ENCODE measurements around the gene RBM15. TPM values are rescaled to one million over a fixed set of nuclear protein-coding genes. Genes with fewer than 3 reads are reported as not detected.

RBM15 gene
- total RNA-seq, 1 donor from 2014 or later = 41.4 TPM

DNA sequence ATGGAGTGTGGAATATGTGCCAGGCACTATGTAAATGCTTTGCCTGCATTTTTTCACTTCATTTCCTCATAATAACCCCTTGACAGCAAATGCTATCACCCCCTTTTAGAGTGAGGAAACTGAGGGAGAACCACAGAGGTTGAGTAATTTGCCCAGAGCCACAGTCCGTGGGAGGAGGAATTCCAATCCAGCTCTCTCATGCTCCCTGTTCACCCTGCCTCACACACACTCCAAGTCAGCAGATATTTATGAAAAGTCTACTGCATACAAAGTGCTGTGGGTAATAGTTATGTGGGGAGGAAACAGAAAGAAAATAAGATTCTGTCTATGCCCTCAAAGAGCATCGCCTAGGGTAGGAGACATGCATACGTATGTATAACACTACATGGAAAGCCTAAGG is 30.9 kb upstream of the RBM15 start:
- Mint-ChIP-seq H3K36me3 (no peaks in the 10 kb centered on the region), H3K4me3 (no peak overlapping the region)

DNA sequence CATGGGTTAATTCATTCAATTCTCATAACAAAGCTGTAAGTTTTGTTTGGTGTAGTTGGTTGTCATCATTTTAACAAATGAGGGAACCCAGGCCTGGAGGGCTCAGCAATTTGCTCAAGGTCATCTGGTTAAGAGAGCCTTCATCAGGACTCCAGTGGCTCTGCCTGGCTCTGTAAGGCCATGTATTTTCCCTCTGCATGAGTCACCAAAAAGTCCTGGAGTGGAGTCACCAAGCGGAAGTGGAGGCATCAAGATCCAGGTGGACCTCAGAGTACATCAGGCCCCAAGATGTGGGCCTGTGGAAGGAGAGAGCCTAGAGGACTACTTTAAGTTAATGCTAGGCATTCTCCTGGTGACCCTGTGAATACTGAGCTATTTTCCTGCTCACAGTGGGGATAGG is 30.0 kb upstream of the RBM15 start:
- TF ChIP-seq, protein P1, sequence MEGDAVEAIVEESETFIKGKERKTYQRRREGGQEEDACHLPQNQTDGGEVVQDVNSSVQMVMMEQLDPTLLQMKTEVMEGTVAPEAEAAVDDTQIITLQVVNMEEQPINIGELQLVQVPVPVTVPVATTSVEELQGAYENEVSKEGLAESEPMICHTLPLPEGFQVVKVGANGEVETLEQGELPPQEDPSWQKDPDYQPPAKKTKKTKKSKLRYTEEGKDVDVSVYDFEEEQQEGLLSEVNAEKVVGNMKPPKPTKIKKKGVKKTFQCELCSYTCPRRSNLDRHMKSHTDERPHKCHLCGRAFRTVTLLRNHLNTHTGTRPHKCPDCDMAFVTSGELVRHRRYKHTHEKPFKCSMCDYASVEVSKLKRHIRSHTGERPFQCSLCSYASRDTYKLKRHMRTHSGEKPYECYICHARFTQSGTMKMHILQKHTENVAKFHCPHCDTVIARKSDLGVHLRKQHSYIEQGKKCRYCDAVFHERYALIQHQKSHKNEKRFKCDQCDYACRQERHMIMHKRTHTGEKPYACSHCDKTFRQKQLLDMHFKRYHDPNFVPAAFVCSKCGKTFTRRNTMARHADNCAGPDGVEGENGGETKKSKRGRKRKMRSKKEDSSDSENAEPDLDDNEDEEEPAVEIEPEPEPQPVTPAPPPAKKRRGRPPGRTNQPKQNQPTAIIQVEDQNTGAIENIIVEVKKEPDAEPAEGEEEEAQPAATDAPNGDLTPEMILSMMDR (conservative IDR thresholded peaks at IDR 0.05) = no peak
- Mint-ChIP-seq H3K27ac (no peak overlapping the region), H3K4me3 (no peak overlapping the region), H3K9me3 (no peaks in the 10 kb centered on the region), H3K4me1 (ENCODE audit: unreplicated experiment) (peaks cover 27% of the 10 kb centered on the region), H3K36me3 (no peaks in the 10 kb centered on the region), H3K27me3 (peaks cover 51% of the 10 kb centered on the region)
- DNase-seq (ENCODE audit: extremely low spot score, unreplicated experiment) = no peak

More for the DNA sequence above, 30.9 kb upstream of the RBM15 start:
- no peak for DNase-seq (ENCODE audit: extremely low spot score, unreplicated experiment)
- Mint-ChIP-seq H3K4me1 (ENCODE audit: unreplicated experiment) (peaks cover 26% of the 10 kb centered on the region), H3K27me3 (peaks cover 56% of the 10 kb centered on the region), H3K27ac (no peak overlapping the region), H3K9me3 (no peaks in the 10 kb centered on the region)
- TF ChIP-seq, protein P1 (conservative IDR thresholded peaks at IDR 0.05) = no peak

DNA sequence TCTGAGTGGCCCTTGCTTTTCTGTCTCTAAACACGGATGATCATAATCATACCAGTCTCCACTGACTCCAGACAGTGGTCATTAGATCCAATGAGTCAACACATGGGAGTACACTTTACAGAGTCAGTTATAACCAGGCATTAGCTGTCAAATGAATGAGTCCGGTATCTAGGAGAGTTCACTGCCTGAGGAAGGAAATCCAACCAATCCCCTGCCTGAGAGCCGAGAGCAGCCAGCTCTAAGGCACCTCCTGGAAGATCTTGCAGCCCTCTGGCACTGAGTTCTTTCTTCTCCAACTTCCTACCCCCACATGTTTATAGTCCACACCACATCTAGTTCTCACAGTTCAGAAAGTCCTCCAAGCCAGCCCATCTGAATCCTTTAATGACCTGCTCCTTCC is 29.4 kb upstream of the RBM15 start:
- TF ChIP-seq, protein P1 (conservative IDR thresholded peaks at IDR 0.05) = no peak
- Mint-ChIP-seq H3K36me3 (no peaks in the 10 kb centered on the region), H3K27me3 (peaks cover 47% of the 10 kb centered on the region), H3K27ac (no peak overlapping the region), H3K4me1 (ENCODE audit: unreplicated experiment) (peaks cover 27% of the 10 kb centered on the region), H3K4me3 (no peak overlapping the region), H3K9me3 (no peaks in the 10 kb centered on the region)
- DNase-seq (ENCODE audit: extremely low spot score, unreplicated experiment) = no peak

DNA sequence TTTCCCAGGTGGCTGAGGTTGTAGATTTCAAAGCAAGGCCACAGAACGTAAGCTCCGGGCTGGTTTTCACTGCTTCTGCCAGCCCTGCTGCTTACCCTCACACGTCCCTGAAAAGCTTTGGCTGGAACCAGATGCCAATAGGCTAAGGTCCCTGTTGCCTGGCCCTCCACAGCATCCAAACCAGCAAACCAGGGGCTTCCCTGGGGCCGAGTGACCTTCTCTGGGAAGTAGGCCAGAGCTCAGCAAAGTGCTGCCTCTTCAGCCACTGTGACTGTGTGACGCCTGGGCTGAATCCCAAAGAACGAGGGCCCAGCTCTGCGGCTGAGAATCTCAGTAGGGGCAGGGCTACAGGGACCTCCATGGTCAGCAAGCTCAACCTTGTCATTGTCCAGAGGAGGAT is 28.9 kb upstream of the RBM15 start:
- H3K36me3 Mint-ChIP-seq = no peaks in the 10 kb centered on the region
- TF ChIP-seq, protein P1 (conservative IDR thresholded peaks at IDR 0.05) = no peak
- no peak overlapping the region for H3K27ac Mint-ChIP-seq
- DNase-seq (ENCODE audit: extremely low spot score, unreplicated experiment) = no peak
- peaks cover 27% of the 10 kb centered on the region for H3K4me1 Mint-ChIP-seq (ENCODE audit: unreplicated experiment)
- peaks cover 44% of the 10 kb centered on the region for H3K27me3 Mint-ChIP-seq
- H3K9me3 Mint-ChIP-seq = no peaks in the 10 kb centered on the region
- H3K4me3 Mint-ChIP-seq = no peak overlapping the region

DNA sequence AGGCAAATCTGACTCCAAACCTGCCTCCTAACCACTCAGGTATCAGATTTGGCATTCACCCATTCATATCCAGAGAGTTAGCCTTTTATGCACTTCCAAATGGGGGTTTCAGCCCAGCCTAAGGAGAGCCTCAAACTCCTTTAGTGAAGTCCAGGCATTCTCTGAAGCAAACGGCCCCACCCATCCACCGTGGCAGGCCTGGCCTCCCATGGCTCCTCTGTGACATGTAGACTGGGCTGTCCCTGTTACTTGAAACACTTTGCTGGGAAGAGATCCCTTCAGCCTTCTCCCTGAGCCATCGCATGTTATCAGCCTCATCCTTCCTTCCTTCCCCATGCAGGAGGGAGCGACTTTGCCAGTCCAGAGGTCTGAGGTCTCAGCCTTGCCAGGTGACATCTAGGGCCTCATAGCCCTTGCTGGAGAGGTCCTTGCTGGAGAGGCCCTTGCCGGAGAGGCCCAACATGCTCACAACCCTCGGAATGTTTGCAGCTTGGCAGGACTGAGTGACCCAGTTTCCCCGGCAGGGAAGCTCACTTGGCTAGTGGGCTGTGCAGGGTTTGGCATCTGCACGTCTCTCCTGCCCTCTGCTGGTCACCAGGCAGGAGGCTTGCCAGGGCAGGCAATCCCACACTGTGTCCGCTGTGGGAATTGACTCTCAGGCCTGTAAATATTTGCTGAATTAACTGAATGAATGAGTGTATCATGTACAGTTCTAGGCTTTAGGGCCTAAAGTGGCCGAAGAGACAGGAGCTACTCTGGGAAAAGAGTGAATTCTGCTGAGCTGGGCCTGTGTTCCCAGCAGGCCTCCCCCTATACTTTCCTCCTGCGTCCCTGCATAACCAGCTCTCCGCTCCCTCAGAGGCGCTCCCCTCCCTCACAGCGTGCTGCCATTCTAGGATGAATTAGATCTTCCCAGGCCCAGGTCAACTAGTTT is 26.7 kb upstream of the RBM15 start:
- Mint-ChIP-seq H3K4me1 (ENCODE audit: unreplicated experiment) (peaks cover 27% of the 10 kb centered on the region), H3K9me3 (no peaks in the 10 kb centered on the region), H3K27ac (no peak overlapping the region), H3K36me3 (no peaks in the 10 kb centered on the region), H3K4me3 (no peak overlapping the region), H3K27me3 (peaks cover 35% of the 10 kb centered on the region)
- TF ChIP-seq, protein P1 (conservative IDR thresholded peaks at IDR 0.05) = peak; percentile 96
- DNase-seq (ENCODE audit: extremely low spot score, unreplicated experiment) = peak; percentile 77

Measured in type B pancreatic cell (in vitro differentiated cells).